ENCODE measurements around the gene AXIN1. TPM values are rescaled to one million over a fixed set of nuclear protein-coding genes. Genes with fewer than 3 reads are reported as not detected.

Gene AXIN1
- total and polyA plus RNA-seq, 2 of the 8 experiments (the other 6 are each of a cell fraction or from before 2014, with no cell fraction given), result 12.5 to 41.9 TPM

DNA sequence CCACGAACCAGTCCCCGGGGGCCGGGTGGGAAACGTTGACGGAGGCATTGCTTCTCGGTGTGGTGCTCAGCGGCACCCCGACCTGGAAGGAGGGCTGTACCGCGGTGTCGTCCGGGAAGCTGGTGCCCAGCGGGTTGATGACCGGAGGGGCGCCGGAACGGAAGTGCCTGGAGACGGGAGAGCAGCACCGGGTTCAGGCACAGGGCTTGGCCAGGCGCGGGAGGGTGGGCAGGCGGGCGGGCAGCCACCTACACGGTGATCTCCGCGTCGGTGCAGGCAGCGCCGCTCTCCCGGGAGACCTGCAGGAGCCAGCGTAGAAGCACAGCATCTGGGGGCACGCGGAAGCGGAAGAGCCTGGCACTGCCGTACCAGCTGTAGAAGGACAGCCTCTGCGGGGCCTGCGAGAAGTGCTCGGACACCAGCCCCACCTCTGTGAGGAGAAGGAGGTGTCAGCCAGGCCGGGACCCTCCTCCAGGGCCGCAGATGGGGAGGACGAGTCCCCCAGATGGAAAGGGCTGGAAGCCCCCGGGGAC is 25.0 kb upstream of the AXIN1 start:
- Histone ChIP-seq H2AFZ (ENCODE audit: low read length) (no peak overlapping the region), H3K56ac (replicated peaks; ENCODE audit: insufficient read length, low read depth, low read length) (no peak overlapping the region), H3K79me2 (ENCODE audit: control insufficient read depth in 1 of 2, insufficient read depth in 2 of 2, low read length in 2 of 2) (peaks cover 0 to 24% of the 10 kb centered on the region in 2 experiments; a peak in 2 of 4 replicates), H3K18ac (ENCODE audit: extremely low read depth, low read length) (no peak overlapping the region), H4K8ac (ENCODE audit: extremely low read depth, insufficient read depth, low read length) (no peak overlapping the region), H3K36me3 (ENCODE audit: control insufficient read depth in 2 of 4, insufficient read depth in 4 of 4, low read length in 3 of 4) (peaks cover 17 to 48% (median 24%) of the 10 kb centered on the region in 4 experiments), H3K27ac (ENCODE audit: low read depth, low read length) (no peak overlapping the region), H3K23me2 (ENCODE audit: low read depth, low read length) (peaks cover 5% of the 10 kb centered on the region; the same call in 1 of the 2 replicates), H3K23ac (ENCODE audit: insufficient read length) (no peak overlapping the region), H4K5ac (ENCODE audit: insufficient read length, low read depth, low read length) (no peak overlapping the region), H2AK5ac (ENCODE audit: low read depth, low read length) (no peak overlapping the region), H4K20me1 (replicated peaks in 1 of 2; ENCODE audit: control insufficient read depth in 1 of 2, insufficient read depth in 2 of 2, low read length in 2 of 2) (peaks cover 16 to 39% of the 10 kb centered on the region in 2 experiments), H3K9me3 (ENCODE audit: insufficient read depth in 2 of 2, low read depth in 1 of 2, low read length in 1 of 2) (no peaks in the 10 kb centered on the region), H2BK20ac (ENCODE audit: low read length) (no peak overlapping the region), H3K14ac (ENCODE audit: insufficient read length) (no peak overlapping the region), H4K91ac (replicated peaks; ENCODE audit: insufficient read length, low read length) (no peak overlapping the region), H3K4me2 (ENCODE audit: insufficient read depth in 1 of 2, low read depth in 2 of 2, low read length in 2 of 2) (no peak overlapping the region), H3K4me3 (ENCODE audit: extremely low read depth in 1 of 4, insufficient read depth in 2 of 4, low read depth in 3 of 4, low read length in 4 of 4) (no peak overlapping the region), H3K4ac (replicated peaks; ENCODE audit: insufficient read length, low read depth, low read length) (no peak overlapping the region), H2BK15ac (ENCODE audit: low read length) (no peak overlapping the region), H3K79me1 (ENCODE audit: low read depth, low read length) (peaks cover 4% of the 10 kb centered on the region; the same call in 1 of the 2 replicates), H3K9ac (replicated peaks in 1 of 4; ENCODE audit: extremely low read depth in 1 of 4, low read depth in 3 of 4, low read length in 3 of 4) (no peak overlapping the region), H2BK120ac (replicated peaks; ENCODE audit: low read depth, low read length) (no peak overlapping the region), H3K27me3 (replicated peaks in 1 of 4; ENCODE audit: control insufficient read depth in 3 of 4, extremely low read depth in 1 of 4, insufficient read depth in 3 of 4, low read length in 3 of 4) (peaks cover 0 to 3% (median under 1%) of the 10 kb centered on the region in 4 experiments; a peak in 1 of 7 replicates), H3K4me1 (replicated peaks in 1 of 4; ENCODE audit: control insufficient read depth in 3 of 4, insufficient read depth in 4 of 4, low read length in 3 of 4) (peaks cover 5 to 19% (median 10%) of the 10 kb centered on the region in 4 experiments), H2BK5ac (ENCODE audit: low read depth, low read length) (no peak overlapping the region), H2BK12ac (ENCODE audit: low read depth, low read length) (no peak overlapping the region)
- FAIRE-seq (no peak), DNase-seq (ENCODE audit: low read depth in 1 of 2, low spot score in 2 of 2) (no peak)
- ChIA-PET CTCF (ENCODE audit: partially characterized antibody) (interaction anchor here (0.8 to 1.6 kb wide), 2 partner anchors 24 to 114 kb away, joined by 3 to 4 read pairs; partner anchors contain the start of gene DECR2), POLR2A (ENCODE audit: partially characterized antibody) (interaction anchor here (0.6 to 1.1 kb wide), 2 partner anchors 11 to 111 kb away, joined by 3 to 4 read pairs; no protein-coding TSS in a partner anchor)
- WGBS, 2 experiments (ENCODE audit: extremely low coverage in 1 of 2, insufficient coverage in 1 of 2, insufficient read length in 1 of 2, insufficient replicate concordance in 2 of 2, low coverage in 1 of 2, low lambda C conversion rate in 2 of 2, missing lambda C conversion rate in 1 of 2), result 92% methylated on average over 20 of the region's 42 CpGs; no CpG with 5 or more reads in 1 of the 2 experiments
- TF ChIP-seq CTBP2 (IDR thresholded peaks at IDR 0.05; ENCODE audit: borderline replicate concordance, insufficient read depth, insufficient read length, low read length) (no peak), TAF1 (IDR thresholded peaks at IDR 0.05; ENCODE audit: low read depth, low read length) (no peak), SAP30 (IDR thresholded peaks at IDR 0.05; ENCODE audit: insufficient read depth, insufficient replicate concordance, low read length) (no peak), BCL11A (IDR thresholded peaks at IDR 0.05; ENCODE audit: low read depth in 2 of 2, low read length in 2 of 2) (no peak), KDM5A (IDR thresholded peaks at IDR 0.05; ENCODE audit: low read length) (no peak), TCF12 (IDR thresholded peaks at IDR 0.05; ENCODE audit: low read depth, low read length) (no peak), CHD1 (IDR thresholded peaks at IDR 0.05; ENCODE audit: low read depth, low read length) (no peak), KDM4A (IDR thresholded peaks at IDR 0.05; ENCODE audit: low read depth, low read length, severe bottlenecking) (no peak), MAFK (IDR thresholded peaks at IDR 0.05; ENCODE audit: low read depth, low read length) (no peak), RXRA (IDR thresholded peaks at IDR 0.05; ENCODE audit: insufficient read depth, low read depth, low read length) (no peak)
- TF ChIP-seq, protein P1, sequence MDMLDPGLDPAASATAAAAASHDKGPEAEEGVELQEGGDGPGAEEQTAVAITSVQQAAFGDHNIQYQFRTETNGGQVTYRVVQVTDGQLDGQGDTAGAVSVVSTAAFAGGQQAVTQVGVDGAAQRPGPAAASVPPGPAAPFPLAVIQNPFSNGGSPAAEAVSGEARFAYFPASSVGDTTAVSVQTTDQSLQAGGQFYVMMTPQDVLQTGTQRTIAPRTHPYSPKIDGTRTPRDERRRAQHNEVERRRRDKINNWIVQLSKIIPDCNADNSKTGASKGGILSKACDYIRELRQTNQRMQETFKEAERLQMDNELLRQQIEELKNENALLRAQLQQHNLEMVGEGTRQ (IDR thresholded peaks at IDR 0.05; ENCODE audit: low read length), result no peak
